Smooth muscle cell (in vitro differentiated cells): ENCODE data around the gene ATXN7L1. TPM values are rescaled to one million over a fixed set of nuclear protein-coding genes. Genes with fewer than 3 reads are reported as not detected.
"Not testable (repeated sequence)": the region's sequence is repeated elsewhere in the genome, so short reads cannot be mapped to it uniquely, and the experiment has no call there.

Experiments used
- DNase-seq: peaks from one replicate; lab custom pipeline; 2025; ENCODE audit not compliant: unreplicated experiment; lab: John Stamatoyannopoulos, UW
- H2AFZ ChIP-seq: fragments of 200-600 bp; sonication (generic); 2 replicates; pipeline ENCODE4 v1.6.0; 2016; ENCODE audit warnings: antibody characterized with exemption, low read depth, mild to moderate bottlenecking
- H3F3A ChIP-seq: fragments of 200-600 bp; sonication (generic); 2 replicates; pipeline ENCODE4 v1.6.0; 2017; ENCODE audit warnings: antibody characterized with exemption, low read depth
- H3K27ac ChIP-seq: fragments of 200-600 bp; sonication (generic); 2 replicates; pipeline ENCODE4 v1.5.1; 2016; ENCODE audit warnings: low read depth, mild to moderate bottlenecking
- H3K27me3 ChIP-seq: fragments of 200-600 bp; sonication (generic); 2 replicates; pipeline ENCODE4 v1.6.1; 2016; ENCODE audit warnings: low read depth, mild to moderate bottlenecking
- H3K36me3 ChIP-seq: fragments of 200-600 bp; sonication (generic); 2 replicates; pipeline ENCODE4 v1.5.1; 2016; ENCODE audit warnings: low read depth
- H3K4me1 ChIP-seq: fragments of 200-600 bp; sonication (generic); 2 replicates; pipeline ENCODE4 v1.5.1; 2016; ENCODE audit warnings: low read depth
- H3K4me2 ChIP-seq: fragments of 200-600 bp; sonication (generic); 2 replicates; pipeline ENCODE4 v1.6.0; 2016; ENCODE audit warnings: mild to moderate bottlenecking
- H3K4me3 ChIP-seq: fragments of 200-600 bp; sonication (generic); 2 replicates; pipeline ENCODE4 v1.5.1; 2016; ENCODE audit warnings: mild to moderate bottlenecking
- H3K79me2 ChIP-seq: fragments of 200-600 bp; sonication (generic); 2 replicates; pipeline ENCODE4 v1.6.0; 2016; ENCODE audit warnings: low read depth, mild to moderate bottlenecking
- H3K9ac ChIP-seq: fragments of 200-600 bp; sonication (generic); 2 replicates; pipeline ENCODE4 v1.6.0; 2016; ENCODE audit warnings: low read depth
- H3K9me3 ChIP-seq: fragments of 200-600 bp; sonication (generic); replicated peaks from 2 replicates; pipeline ENCODE4 v1.5.1; 2016; ENCODE audit warnings: low read depth
- H4K20me1 ChIP-seq: fragments of 200-600 bp; sonication (generic); 2 replicates; pipeline ENCODE4 v1.6.0; 2016; ENCODE audit warnings: low read depth
- whole genome bisulfite sequencing: methylation state at CpG from one replicate; pipeline ENCODE4 v1.1.7; 2016; ENCODE audit warnings: low lambda C conversion rate; 5-methylcytosine and 5-hydroxymethylcytosine counted together
- polyA plus RNA-seq: library from polyadenylated mRNA; unstranded; fragments of >200 nt; fragmentation: Nextera tagmentation; extraction: Ambion mirVana; gene quantifications from 2 replicates; pipeline ENCODE4 v1.2.1, GENCODE V29; 2016
- total RNA-seq: library from RNA; depleted of rRNA; stranded (reverse); fragments of >200 nt; gene quantifications from 2 replicates; pipeline ENCODE4 v1.2.3, GENCODE V29; 2014
- TF ChIP-seq, protein P1 (sequence below): fragments of 200-600 bp; sonication (generic); IDR thresholded peaks from 2 replicates; pipeline ENCODE4 v1.5.1; 2017; ENCODE audit warnings: borderline replicate concordance, mild to moderate bottlenecking, antibody characterized with exemption; ENCODE audit not compliant: insufficient read depth, poor library complexity, severe bottlenecking

The ATXN7L1 gene
- total and polyA plus RNA-seq, 2 experiments from 2014 or later = 3.3 to 4.4 TPM

GRCh38 chr7:105790996-105791395, 85.4 kb downstream of the ATXN7L1 start:
- no peak for DNase-seq
- Histone ChIP-seq H3K4me3 (no peak overlapping the region), H3K9me3 (no peaks in the 10 kb centered on the region), H3K27me3 (no peaks in the 10 kb centered on the region), H3K36me3 (no peaks in the 10 kb centered on the region), H4K20me1 (no peaks in the 10 kb centered on the region), H3K4me1 (no peaks in the 10 kb centered on the region), H3F3A (no peaks in the 10 kb centered on the region), H3K9ac (no peak overlapping the region), H2AFZ (no peak overlapping the region), H3K27ac (peak overlapping the region; percentile 6), H3K79me2 (no peaks in the 10 kb centered on the region), H3K4me2 (no peak overlapping the region)
- TF ChIP-seq, protein P1, sequence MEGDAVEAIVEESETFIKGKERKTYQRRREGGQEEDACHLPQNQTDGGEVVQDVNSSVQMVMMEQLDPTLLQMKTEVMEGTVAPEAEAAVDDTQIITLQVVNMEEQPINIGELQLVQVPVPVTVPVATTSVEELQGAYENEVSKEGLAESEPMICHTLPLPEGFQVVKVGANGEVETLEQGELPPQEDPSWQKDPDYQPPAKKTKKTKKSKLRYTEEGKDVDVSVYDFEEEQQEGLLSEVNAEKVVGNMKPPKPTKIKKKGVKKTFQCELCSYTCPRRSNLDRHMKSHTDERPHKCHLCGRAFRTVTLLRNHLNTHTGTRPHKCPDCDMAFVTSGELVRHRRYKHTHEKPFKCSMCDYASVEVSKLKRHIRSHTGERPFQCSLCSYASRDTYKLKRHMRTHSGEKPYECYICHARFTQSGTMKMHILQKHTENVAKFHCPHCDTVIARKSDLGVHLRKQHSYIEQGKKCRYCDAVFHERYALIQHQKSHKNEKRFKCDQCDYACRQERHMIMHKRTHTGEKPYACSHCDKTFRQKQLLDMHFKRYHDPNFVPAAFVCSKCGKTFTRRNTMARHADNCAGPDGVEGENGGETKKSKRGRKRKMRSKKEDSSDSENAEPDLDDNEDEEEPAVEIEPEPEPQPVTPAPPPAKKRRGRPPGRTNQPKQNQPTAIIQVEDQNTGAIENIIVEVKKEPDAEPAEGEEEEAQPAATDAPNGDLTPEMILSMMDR = no peak
- WGBS = 94% methylated on average over 3 of the region's 3 CpGs

DNA sequence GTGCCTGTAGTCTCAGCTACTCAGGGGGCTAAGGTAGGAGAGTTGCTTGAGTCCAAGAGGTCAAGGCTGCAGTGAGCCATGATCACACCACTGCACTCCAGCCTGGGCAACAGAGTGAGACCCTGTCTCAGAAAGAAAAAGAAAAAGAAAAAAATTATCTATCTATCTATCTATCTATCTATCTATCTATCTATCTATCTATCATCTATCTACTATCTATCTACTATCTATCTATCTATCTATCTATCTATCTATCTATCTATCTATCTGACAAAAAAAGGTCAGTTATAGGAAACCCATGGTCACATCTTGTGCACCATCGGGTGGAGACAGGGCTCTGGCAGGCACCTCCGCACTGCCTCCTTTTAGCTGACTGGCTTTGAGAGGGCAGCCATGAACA, 85.9 kb downstream of the ATXN7L1 start:
- H2AFZ ChIP-seq, H3K9me3 ChIP-seq, DNase-seq, H3K4me3 ChIP-seq, H3K79me2 ChIP-seq, H3K4me1 ChIP-seq, H3K9ac ChIP-seq, H3F3A ChIP-seq, H3K4me2 ChIP-seq, H4K20me1 ChIP-seq, H3K27me3 ChIP-seq, H3K27ac ChIP-seq, H3K36me3 ChIP-seq: not testable (repeated sequence)
- WGBS = 98% methylated on average over 2 of the region's 2 CpGs

- Histone ChIP-seq H3K79me2 (no peaks in the 10 kb centered on the region), H4K20me1 (no peaks in the 10 kb centered on the region), H3K9me3 (no peaks in the 10 kb centered on the region), H3K9ac (no peak overlapping the region), H3F3A (no peaks in the 10 kb centered on the region), H3K4me3 (no peak overlapping the region), H3K4me1 (no peaks in the 10 kb centered on the region), H3K27me3 (no peaks in the 10 kb centered on the region), H3K4me2 (no peak overlapping the region), H2AFZ (no peak overlapping the region), H3K36me3 (no peaks in the 10 kb centered on the region), H3K27ac (no peak overlapping the region)
- no peak for DNase-seq
- TF ChIP-seq, protein P1 = no peak
- WGBS = 87% methylated on average over 8 of the region's 8 CpGs
Measured at GRCh38 chr7:105788816-105789349, 87.5 kb downstream of the ATXN7L1 start.

DNA sequence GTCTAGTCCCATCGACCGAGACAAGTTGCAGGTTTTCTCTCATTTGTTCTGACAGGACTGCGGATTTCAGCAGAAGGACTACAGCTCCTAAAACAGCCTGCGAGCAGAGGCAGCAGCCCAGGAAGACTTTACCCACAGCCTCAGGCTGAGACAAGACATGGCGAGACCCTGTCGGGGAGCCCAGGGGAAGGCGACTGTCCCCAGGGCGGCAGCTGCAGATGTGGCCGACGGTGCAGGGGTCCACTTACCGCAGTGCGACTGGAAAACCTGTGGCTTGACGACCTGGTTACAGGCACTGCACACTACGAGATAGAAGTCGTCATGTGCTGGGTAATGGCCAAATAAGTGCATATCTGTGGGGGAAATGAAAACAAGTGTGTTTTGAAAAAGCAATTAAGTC, 88.0 kb downstream of the ATXN7L1 start:
- no peaks in the 10 kb centered on the region for H3K27me3 ChIP-seq
- no peak for DNase-seq
- 85% methylated on average over 15 of the region's 15 CpGs for WGBS
- no peaks in the 10 kb centered on the region for H3K36me3 ChIP-seq
- no peaks in the 10 kb centered on the region for H3F3A ChIP-seq
- no peak overlapping the region for H3K9ac ChIP-seq
- no peaks in the 10 kb centered on the region for H3K9me3 ChIP-seq
- H3K79me2 ChIP-seq = no peaks in the 10 kb centered on the region
- TF ChIP-seq, protein P1 = no peak
- H4K20me1 ChIP-seq = no peaks in the 10 kb centered on the region
- H3K4me3 ChIP-seq = no peak overlapping the region
- H3K27ac ChIP-seq = no peak overlapping the region
- no peak overlapping the region for H3K4me2 ChIP-seq
- no peaks in the 10 kb centered on the region for H3K4me1 ChIP-seq
- H2AFZ ChIP-seq = no peak overlapping the region
